ENCODE measurements around the gene SAE1.
A peak's percentile ranks its signal among the peaks of the same experiment; 100 is the strongest.

SAE1 gene

GRCh38 chr19:47221080-47221841, 90.6 kb downstream of the SAE1 start:
- no peak for DNase-seq (ENCODE audit: low read depth)

DNA sequence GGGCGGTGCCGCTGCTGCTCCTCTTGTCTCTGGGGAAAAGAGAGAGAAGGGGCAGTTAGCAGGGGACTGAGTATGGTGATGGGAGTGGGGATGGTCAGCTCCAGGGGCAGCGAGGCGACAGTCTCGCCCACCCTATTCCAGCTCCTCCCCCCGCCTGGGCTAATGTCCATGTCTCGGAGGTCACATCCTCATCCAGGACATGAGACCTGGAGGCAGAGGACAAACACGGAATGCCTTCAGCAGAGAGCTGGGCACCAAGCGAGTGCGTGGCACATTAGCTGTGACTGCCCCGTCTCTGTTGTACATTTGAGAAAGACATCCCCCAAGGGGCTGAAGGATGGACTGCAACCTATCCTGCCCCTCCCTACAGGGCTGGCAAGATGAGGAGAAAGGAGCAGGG, 91.3 kb downstream of the SAE1 start:
- DNase-seq (ENCODE audit: low read depth) = no peak

DNA sequence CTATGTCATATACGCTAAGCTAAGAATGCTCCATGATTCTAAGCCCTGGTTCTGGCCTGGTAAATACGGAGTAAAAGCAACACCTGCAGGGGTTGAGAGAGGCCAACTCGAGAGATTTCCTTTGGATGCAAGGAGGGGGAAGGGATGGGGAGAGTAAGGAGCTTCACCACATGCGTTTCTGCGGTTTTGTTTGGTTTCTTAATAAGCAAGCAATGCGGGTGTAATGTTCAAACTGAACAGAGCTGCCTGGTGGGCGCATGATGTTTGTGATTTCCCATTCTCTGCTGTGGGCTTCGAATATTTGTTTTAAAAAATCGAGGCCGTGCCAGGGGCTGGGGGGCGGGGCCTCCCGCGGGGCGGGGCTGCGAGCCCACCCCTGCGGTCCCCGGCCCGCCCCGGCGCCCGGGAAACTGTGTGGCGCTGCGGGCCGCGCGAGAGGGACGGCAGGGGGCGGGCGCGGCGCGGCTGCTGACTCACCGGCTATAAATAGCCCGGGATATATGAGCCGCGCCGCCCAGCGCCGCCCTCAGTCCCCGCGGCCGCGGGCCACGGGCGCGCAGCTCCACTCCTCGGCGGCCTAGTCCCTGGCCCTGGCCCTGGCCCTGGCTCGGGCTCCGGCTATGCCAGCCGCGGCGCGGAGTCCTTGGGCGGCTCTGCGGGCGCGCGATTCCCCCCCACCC, 95.3 kb downstream of the SAE1 start:
- peak; percentile 81 for DNase-seq (ENCODE audit: low read depth)

GRCh38 chr19:47226426-47227351, 96.1 kb downstream of the SAE1 start:
- peak; percentile 32 for DNase-seq (ENCODE audit: low read depth)

DNA sequence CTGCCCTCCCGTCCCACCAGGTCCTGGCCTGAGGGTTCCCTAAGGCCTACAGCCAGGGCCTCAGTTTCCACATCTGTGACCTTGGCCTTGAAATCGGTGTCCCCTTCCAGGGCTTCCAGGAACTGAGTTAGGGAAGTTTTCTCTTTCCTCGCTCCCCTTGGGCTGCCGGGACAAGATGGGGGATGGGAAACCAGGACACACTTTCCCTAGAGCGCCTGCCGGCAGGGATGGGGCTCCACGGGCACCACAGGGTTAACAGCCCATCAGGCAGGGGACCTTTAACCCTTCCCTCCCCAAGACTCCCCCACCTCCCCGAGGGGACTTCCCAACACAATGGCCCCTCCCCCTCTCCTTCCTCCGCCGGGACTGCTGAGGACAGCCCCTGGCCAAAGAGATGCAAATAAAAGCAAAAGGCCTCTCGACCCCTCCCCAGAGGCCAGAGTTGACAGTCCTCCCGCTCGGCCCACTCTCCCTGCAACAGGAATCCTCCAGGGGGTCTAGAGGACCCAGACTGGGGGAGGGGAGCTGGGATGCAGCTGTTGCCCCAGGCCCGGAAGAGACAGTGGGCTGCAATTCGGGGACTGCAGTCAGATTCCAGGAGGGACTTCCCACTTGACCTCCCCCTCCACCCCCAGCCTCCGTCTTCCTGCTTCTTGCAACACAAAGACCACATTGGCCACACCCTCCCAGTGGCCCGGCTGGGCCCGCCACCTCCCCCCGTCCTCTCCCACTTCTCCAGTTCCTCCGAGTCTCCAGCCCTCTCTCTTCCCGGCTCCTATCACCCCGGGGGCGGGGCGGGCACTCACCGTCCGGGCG, 96.9 kb downstream of the SAE1 start:
- DNase-seq (ENCODE audit: low read depth) = peak; percentile 24

DNA sequence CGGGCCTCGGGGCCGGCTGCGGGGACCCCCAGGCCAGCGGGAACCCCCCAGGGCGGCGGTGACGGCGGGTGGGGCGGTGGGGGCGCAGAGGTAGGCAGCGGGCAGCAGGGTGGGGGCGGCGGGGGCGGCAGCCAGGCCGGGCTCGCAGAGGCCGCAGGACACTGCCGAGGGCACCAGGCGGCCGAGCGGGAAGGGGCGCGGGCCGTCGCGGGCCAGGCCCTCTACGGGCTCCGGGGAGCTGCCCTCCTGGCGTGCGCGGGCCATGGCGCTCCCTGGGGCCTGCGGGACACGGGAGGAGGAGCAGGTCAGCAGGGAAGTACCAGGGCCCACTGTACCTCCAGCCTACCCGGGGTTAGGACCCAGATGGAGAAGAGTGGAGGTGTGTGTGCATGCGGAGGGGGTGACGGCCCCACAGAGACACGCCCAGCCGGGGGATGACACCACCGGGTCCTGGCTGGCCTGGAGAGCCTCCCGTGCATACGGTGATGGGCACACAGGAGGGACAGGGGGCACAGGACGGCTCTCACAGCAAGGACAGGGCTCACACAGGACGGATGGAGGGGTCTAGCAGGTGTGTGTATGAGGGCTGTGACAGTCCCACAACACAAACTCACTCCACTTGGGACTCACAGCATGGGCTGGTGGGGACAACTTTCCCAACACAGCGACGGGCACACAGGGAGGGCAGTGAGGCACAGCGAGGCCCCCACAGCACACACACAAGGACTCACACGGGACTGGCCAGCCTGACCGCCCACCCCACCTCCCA, 97.7 kb downstream of the SAE1 start:
- peak; percentile 37 for DNase-seq (ENCODE audit: low read depth)

GRCh38 chr19:47228937-47229675, 98.5 kb downstream of the SAE1 start:
- DNase-seq (ENCODE audit: low read depth) = no peak

- DNase-seq (ENCODE audit: low read depth) = no peak
Measured at GRCh38 chr19:47229676-47230053, 99.0 kb downstream of the SAE1 start.

- DNase-seq (ENCODE audit: low read depth) = peak; percentile 69
Measured at GRCh38 chr19:47230054-47230920, 99.7 kb downstream of the SAE1 start.

DNA sequence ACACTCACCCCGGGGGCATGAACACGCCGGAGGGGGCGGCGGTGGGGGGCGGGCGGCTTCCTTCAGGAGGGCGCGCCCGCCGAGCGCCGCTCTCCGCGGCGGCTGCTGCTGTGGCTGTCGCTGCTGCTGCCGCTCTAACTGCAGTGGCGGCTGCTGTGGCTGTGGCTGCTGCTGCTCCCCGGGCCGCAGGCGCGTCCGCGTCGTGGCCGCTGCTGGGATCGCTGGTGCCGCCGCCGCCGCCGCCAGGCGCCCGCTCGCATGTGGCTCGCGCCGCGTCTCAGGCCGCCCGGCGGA, 100.2 kb downstream of the SAE1 start, which contains the start of gene BBC3:
Gene BBC3 (minus strand): TSS at position 279 of the 294 bp plus-strand sequence. CDS start 2,768 bp downstream, outside the sequence.
- DNase-seq (ENCODE audit: low read depth) = no peak

DNA sequence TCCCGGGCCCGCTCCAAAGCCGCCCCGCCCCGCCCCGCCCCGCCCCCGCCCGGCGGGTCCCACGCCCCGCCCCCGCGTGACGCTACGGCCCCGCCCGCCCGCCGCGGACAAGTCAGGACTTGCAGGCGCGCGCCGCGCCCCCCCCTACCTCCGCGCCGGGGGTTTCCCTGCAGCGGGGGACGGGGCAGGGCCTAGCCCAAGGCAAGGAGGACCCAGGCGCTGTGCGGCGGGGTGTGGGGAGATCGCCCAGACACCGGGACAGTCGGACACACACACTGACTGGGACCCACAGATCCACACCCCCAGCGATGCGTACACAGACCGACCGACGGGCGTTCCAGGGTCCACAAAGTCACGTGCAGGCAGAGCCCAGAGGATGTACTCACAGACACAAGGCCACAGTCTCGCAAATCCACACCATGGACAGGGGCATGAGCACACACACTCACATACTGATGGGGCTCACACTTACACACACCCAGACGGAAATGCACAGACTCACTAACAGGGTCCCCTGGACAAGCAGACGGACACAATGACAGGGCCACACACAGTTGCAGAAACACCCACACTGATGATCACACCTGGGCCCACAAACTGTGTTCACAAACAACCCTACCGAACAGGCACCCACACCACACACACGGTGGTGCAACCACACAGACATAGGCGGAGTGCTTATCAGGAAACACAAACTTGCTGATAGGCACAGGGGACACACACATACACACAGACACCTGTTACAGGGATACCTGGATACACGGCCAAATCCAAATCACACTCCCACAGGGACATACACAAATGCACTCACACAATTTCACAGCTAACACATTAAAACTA, 100.8 kb downstream of the SAE1 start:
- peak; percentile 89 for DNase-seq (ENCODE audit: low read depth)

DNA sequence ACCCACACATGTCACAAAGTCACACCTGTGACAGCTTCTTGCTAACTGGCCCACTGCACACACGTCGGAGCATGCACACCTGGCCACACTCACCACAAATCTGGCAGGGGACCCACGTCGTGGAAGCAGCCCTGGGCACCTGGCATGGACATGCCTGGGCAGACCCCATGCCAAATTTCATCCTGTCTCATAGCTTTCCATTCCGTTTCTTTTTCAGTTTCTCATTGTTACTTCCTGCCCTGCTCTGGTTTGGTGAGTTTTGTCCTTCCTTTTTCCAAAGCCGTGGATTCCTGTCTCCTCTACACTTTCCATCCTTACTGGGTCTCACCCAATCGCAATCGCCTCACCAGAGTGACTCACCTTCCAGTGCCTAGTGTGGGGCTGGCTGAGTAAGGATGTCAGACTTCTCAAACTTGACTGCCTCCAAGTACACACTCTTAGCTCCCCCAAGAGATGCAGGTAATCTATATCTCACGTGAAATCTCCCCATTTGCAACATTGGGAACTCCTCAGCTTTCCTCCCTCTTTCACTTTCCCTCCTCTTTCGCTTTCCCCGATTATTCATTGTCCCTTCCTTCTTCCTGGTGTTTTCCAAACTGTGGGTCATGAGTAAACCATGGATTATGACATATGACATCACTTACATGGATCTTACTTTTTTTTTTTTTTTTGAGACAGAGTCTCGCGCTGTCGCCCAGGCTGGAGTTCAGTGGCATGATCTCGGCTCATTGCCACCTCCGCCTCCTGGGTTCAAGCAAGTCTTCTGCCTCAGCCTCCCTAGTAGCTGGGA, 102.0 kb downstream of the SAE1 start:
- DNase-seq (ENCODE audit: low read depth) = no peak

DNA sequence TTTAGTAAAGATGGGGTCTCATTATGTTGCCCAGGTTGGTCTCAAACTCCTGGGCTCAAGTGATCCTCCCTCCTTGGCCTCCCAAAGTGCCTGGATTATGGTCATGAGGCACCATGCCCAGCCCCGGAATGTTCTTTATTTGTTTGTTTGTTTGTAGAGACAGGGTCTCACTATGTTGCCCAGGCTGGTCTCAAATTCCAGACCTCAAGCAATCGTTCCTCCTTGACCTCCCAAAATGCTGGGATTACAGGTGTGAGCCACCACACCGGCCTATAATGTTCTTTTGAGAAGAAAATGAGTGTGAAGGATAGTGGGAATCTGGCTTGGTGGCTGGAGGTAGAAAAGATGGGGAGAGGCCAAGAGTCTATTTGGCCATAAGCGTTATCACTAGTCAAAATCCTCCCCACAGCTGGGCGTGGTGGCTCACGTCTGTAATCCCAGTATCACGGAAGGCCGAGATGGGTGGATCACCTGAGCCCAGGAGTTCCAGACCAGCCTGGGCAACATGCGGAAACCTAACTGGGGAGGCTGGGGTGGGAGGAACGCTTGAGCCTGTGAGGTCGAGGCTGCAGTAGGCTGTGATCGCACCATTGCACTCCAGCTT, 105.5 kb downstream of the SAE1 start:
- no peak for DNase-seq (ENCODE audit: low read depth)

DNA sequence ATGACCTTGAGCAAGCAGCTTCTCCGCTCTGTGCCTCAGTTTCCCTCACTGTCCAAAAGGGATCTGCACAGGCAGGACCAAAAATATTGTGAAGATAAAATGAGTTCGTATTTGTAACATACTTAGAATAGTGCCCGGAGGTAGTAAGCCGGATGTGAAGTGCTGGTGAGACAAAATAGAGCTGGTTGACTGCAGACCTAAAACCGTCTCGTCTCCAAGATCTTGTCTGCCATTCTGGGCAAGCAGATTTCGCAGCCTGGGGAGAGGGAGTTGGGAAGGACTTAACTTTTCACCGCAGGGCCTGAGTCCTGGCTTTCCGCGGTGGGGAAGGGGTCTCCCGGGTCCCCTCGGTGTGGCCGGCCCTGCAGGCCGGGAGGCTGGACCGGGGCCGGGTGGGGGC, 108.5 kb downstream of the SAE1 start:
- no peak for DNase-seq (ENCODE audit: low read depth)

- DNase-seq (ENCODE audit: low read depth) = peak; percentile 50
Measured at GRCh38 chr19:47239610-47240296, 109.1 kb downstream of the SAE1 start.

- DNase-seq (ENCODE audit: low read depth) = no peak
Measured at GRCh38 chr19:47240556-47240955, 109.9 kb downstream of the SAE1 start.
